Measurements from ENCODE around the gene MEX3D.

- TF ChIP-seq ETS1 (IDR thresholded peaks at IDR 0.05) (no peak), CTCF (conservative IDR thresholded peaks at IDR 0.05; ENCODE audit: low read depth in 2 of 2) (no peak), POLR2AphosphoS5 (IDR thresholded peaks at IDR 0.05; ENCODE audit: low read depth) (peak; percentile 65), EZH2phosphoT487 (IDR thresholded peaks at IDR 0.05; ENCODE audit: unreplicated experiment) (no peak), CREB1 (CRISPR knock-in tag; IDR thresholded peaks at IDR 0.05; ENCODE audit: low read depth) (no peak), REST (IDR thresholded peaks at IDR 0.05; ENCODE audit: unreplicated experiment) (no peak)
Observed at GRCh38 chr19:1566392-1567115, 1.6 kb downstream of the MEX3D start.
